Measurements from ENCODE around the gene KCNMA1.

KCNMA1 gene

DNA sequence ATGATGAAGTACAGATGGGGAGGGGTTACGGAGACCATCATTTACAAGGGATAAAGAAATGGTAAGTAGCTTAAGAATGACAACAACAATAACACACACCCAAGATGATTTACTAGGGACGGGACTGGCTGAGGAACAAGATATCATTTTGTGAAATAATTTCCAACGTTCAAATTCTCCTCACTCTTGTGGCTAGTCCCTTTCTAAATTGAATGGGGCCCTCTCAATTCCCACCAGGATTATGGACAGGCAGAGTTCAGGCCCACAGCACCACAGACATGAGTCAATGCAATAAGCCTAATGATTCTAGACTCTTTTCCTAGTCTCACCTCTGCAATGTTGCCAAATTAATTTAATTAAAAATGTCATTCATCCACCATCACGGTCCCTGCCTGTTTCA, 448.1 kb downstream of the KCNMA1 start:
- DNase-seq, result no peak

DNA sequence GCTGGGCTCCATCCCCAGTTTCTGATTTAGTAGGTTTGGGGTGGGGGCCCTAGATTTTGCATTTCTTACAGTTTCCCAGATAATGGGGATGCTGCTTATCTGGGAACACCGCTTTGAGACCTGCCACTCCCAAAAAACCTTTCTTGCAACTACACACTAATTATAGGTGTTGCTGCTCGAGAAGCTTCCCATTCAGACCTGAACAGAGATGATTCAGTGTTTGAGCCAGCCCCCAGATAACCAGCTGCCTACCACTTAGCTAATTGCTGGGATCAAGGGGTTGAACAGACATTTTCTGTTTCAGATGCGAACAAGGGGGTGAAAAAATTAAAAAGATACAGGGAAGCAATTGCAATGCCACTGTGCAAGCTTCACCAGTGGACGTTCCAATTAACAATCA, 448.5 kb downstream of the KCNMA1 start:
- DNase-seq, result no peak

DNA sequence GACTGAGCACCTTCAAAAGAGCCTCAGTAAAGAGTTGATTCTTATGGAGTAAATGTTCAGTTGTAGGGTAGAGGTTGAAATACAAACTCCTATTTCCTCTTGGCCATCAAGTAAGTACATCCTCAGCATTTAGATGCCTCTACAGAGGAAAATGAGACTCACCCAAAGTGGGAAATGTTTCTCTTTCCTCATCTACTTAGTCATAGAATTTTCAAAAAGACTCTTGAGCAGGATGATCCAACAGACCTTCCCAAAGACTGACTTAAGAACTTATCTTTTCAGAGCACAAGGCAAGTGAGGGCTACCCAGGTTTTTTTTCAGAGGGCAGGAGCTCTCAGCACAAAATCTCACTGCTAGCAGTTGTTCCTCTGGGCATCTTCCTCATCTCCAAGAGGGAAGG, 449.1 kb downstream of the KCNMA1 start:
- DNase-seq, result no peak

DNA sequence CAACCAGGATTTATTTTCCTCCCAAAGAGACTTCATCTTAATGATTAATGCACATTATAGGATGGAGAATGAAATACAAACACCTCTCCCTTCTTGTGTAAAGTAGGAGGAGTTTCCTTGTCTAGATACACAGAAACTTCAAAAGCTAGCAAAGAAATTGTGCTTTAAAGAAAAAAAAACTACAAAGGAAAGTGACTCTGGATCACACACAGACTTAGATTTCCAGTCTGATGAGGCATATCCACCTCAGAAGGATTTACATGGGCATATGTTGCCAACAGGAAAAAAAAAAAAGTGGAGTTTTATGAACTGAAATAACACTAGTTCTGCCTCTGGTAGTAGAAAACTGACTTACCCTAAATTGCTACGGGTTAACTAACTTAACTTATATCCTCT, 449.6 kb downstream of the KCNMA1 start:
- DNase-seq, result no peak

DNA sequence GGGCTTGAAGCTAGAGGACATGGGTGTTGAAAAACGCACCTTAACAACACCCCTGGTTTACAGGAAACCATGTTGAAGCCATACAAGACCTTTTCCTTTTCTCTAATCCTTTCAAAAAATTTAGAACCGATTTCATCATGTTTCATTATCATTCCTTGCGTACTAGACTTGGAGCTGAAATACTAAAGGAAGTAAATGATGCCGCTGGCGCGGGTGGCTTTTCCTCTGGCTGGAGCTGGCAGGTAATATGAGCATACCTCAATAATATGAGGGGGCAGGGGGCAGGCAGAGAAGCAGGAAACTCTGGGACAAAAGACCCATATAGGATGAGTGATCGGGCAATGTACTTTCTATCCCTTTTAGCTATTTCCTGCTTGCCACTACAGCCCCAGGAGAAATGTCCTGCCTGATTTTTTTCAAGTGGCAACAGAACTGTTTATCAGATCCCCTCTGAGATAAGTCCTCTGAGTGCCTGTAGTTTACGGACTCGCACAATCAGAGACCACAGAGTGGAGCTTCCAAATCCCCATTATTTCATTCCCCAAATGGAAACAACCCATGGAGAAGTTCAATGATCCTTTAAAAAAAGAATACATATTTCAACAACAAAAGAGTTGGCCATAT, 450.1 kb downstream of the KCNMA1 start:
- no peak for DNase-seq

DNA sequence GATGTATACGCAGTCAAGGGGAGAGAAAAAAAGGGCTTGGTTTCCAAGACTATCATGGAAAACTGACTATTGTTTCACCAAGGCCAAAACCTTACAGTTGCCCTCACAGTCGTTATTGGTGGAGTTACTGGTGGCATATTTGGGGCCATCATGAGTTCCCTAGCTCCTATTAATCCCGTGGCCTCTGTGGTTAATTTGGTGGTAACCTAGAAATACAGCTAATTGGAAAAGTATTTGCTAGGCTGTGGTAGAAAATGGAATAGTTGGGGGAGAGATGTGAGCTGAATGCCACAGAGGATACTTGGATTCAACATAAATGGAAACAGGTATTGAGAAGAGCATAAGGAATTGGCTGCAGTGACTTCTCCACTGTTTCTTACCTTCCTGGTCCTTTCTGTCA, 450.7 kb downstream of the KCNMA1 start:
- DNase-seq, result no peak

DNA sequence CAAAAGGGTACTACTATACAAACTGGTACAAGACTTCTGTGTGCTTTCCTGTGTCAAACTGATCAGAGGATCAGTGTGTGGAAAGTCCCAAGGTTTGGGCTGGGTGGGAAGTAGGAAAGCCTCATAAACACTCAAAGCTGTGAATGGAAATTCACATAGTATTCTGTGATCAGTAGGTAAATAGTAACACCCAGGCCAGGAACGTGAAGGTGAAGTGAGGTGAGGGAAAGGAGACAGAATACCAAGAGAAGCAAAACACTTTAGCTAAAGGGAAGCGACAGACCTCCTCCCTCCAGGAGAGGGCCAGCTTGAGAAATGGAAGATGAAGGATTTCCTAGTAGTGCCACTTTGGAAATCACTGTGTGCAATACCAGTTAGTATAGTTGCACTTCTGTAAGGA, 451.9 kb downstream of the KCNMA1 start:
- DNase-seq, result no peak

DNA sequence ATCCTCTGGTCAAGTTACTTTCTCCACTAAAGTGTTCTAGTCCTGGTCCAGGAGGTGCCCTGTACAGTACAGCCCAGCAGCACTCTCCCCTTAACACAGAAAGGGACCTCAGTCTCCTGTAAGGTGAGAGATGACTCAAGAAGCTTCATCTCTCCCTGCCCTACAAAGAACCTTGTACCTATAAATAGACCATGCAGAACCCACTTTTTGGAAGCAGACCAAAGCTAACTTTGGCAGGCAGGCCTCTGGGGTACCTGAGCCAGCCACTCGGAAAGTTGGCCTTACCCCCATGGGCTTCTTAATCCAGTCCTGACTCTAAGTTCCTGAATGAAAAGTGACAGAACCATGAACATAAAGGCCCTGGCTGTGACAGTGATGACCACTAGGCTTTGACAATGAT, 454.8 kb downstream of the KCNMA1 start:
- DNase-seq, result no peak

DNA sequence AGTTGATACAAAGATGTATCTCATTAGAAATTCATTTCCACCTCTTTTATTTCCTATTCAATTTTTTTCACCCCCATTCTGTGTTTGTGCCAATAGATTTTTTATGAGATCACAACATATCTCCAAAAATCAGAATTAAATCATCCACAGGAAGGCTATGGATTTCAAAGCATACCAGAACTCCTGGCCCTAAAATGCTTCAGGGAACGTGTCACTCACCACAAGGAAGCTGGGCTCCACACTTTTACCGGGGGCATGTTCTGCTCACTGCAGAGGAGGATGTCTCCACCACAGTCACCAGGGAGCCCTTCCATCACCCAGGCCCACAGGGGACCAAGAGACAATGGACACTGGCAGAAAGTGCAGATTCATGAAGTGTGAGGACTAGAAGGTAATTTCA, 456.8 kb downstream of the KCNMA1 start:
- DNase-seq, result no peak

DNA sequence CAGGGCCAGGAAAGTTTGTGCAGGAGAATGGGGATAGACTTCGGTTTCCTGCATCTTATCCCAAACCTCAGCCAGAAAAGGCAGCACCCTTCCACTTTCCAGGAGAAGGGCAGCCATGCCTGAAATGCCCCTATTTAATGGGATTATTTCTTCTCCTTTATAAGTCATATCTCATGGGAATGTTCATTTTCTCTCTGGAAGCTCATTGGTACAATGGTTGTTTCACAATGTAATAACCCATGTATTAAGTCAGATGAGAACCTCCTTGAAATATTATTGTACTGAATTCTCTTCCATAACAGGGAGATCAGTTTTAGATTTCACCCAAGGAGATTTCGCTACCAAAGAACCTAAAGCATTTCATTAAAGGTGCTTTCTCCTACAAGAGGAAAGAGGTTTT, 457.5 kb downstream of the KCNMA1 start:
- no peak for DNase-seq

DNA sequence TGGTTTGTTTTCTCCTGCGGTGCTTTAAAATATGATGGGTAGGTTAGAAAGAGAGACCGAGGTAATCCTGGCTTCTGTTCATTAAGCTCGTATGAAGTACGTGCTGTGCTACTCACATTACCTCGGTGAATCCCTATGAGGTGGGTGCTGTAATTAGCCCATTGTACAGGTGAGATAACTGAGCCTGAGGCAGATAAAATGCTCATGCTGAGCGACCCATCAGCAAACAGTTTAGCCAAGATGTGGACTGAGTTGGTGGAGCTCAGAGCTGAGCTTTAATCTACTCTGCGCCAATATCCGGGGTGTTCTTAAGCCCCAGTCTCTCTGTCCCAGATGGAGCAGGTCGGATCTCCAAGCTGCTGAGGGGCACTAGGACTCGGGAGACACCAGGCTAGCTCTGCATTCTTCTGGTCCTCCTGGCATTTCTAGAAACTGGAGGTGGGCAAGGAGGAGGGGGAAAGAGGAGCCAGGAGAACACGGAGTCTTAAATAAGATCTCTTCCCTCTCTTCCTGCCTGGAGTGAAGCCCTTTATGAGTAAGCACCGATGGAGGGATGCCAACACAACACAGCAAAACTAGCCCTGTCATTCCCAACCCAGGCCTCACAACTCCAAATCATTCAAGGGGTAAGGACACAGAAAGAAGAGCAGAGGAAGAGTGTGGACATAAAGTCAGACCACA, 458.5 kb downstream of the KCNMA1 start:
- no peak for DNase-seq

DNA sequence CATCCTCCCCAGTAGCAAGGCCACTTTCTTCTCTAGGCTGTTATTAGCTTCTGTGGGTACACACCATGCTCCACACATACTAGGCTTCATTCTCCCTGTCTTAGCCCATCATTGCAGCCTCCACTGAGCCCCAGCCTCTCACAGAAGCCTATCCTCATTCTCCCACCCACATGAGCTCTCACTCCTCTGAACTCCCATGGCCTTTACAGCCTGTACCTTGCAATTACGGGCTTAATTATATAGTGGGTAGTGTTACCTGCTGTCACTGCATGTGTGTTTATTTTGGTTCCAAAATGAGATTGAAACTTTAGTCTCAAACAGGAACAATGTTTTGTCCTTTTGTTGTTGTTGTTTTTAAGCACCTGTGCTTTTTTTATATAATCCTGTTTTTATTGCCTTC, 460.0 kb downstream of the KCNMA1 start:
- DNase-seq, result no peak

DNA sequence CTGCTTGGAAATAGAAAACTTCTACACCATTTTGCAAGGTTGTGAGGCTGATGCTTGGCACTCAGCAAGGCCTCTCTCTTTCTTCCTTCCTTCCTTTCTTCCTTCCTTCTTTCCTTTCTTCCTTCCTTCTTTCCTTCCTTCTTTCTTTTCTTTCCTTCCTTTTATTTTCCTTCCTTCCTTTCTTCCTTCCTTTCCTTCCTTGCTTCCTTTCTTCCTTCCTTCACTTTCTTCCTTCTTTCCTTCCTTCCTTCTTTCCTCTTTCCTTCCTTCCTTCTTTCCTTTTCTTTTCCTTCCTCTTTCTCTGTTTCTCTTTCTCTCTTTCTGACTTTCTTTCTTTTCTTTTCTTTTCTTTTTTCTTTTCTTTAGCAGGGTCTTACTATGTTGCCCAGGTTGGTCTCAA, 460.4 kb downstream of the KCNMA1 start:
- no peak for DNase-seq

DNA sequence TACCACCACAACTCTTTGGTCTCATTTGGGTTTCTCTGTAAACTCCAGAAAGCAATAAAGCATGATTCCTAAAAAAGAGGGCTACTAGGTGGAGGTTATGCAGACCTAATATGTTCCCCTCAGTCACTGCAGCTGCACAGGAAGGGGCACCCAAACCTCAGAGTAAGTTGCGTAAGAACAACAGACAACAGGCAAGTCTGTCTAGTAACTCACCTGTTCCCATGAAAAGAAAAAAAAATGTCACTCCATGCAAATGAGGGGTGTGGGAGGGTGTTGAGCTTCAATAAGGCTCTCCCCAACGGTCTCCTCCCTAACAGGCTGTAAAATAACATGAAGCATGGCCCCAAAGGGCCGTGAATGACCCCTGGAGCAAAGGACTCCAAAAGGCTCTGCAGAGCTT, 461.4 kb downstream of the KCNMA1 start:
- DNase-seq, result no peak

DNA sequence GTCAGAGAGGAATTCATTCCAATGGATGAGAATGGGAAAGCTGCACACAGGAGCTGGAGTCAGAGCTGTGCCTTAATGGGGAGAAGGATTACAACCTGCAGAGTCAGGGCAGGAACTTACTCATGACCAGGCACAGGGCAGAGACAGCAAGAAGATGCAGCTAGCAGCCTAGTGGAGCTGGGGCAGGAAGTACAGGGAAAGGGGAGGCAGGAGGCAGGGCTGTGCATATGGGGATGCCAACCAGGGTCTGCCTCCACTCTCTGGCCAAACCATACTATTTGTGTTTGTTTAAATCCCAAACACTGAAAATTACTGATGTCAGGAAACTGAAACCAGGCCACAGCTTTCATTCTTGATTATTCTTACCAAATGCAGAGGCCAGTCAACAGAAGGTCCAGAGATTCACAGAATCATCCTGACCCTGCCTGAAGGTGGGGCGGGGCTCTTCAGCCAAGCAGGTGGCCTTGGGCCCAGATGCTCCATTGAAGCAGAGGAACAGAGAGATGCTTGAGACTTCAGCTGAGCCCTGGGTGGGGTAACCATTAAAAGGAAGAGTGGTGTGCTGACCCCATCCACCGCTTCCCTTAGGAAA, 461.9 kb downstream of the KCNMA1 start:
- no peak for DNase-seq

DNA sequence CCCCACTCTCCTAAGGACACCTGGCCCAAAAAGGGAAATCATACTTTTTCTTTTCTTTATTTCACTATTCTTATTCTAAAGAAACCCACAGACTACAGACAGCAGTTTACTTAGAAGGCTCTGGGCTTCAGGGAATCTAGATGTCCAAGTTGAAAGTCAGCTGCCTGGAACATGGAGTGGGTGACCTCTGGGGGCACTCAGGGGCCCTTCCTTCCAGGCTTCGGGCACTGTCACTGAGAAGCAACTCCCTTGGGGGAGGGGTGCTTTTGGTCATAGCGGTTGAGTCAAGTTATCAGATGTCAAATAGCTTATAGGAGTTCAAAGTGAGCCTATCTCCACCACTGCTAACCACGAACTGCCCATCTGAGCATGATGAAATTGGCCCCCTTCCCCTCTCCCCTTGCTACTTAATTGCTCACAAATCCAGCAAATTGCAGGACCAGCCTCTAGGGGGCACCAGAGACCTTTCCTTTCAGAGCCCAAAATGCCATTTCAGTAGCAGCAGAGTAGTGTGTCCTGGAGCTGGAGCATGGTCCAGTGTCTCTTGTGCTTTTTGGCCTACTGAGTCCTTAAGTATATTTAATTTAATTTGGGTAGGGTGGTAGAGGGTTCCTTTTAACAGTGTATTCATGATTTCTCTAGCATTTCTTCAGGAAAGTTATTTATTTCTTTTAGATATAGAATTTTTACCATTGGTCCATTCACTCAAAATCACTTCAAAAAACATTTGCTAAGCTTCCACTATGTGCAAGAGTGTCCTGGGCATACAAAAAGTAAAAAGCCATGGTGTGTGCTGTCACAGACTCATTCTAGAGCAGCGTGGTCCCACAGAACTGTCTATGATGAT, 463.8 kb downstream of the KCNMA1 start:
- DNase-seq, result peak; percentile 58

DNA sequence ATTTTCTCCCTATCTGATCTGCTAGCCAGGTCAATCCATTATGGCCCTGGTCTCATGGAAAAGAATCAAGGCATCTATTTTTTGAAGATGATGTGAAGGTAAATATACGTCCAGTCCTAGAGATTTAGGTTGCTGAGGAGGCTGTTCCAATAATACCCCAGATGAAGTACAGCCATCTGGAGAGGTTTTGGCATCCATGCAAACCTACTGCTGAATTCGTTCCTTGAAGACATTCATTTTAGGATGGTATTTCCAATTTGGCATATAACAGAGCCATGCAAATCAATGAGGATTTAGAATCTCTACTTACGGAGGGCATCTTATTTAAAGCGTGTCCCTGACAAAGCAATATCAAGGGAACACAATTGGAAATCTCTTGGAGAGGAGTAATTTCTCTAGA, 465.5 kb downstream of the KCNMA1 start:
- DNase-seq, result no peak

DNA sequence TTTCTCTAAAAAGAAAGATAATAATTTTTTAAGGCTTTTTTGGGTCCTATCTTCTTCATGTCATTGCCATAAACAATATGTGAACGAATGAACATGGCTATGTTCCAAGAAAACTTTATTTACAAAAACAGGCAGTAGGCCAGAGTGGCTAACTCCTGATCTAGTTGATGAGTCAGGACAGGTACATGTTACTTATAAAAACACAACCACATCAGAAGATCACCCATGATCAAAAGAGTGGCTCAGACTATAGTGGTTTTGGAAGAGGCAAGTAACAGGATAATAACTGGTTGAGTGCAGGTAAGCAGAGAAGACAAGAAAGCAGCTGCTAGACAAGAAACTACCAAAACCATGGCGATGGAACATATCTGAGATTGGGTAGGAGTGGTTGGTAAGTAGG, 468.7 kb downstream of the KCNMA1 start:
- no peak for DNase-seq

DNA sequence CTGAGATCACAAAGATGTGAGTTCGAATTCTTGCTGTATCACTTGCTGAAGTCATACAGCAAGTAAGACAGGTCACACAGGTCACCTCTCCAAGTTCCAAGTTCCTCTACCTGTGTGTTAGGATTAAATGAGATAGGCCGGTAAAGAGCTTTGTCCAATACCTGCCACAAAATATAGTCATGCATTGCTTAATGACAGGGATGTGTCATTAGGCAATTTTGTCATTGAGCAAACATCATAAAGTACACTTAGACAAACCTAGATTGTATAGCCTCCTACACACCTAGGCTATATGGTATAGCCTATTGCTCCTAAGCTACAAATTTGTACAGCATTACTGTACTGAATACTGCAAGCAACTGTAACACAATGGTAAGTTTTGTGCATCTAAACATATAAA, 469.4 kb downstream of the KCNMA1 start:
- DNase-seq, result no peak

DNA sequence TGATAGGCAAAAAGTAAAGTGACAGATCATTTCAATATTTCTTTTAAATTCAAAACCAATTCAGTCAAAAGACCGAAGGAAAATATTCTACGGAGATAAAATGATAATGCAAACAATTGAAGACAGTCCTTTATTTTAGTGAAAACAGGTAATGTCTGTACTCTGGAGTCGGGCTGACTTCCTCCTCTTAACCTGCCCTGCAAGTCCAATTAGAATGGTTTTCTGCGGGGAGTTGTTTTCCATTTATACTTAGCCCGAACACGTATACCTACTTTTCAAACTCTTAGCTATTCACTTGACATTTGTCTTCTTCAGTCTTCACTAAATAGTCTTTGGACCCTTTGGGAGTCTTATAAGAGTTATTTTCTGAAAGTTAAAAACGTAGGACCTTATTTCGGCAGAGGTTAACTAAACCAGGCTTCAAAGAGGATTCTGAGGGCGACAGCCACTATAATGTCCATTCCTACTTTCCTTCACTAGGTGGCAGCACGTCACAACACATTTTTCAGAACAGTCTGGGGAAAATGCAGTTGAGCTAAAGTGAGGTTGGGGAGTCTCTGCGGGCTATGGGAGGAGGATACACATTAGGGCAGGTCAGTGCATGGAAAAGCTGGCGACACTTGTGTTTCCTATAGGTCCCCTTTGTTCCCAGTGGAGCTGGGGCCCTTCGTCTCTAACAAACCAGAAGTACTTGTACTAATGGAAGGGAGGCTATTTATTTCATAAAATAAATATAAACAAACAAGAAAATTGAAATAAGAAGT, 472.0 kb downstream of the KCNMA1 start:
- peak; percentile 38 for DNase-seq

DNA sequence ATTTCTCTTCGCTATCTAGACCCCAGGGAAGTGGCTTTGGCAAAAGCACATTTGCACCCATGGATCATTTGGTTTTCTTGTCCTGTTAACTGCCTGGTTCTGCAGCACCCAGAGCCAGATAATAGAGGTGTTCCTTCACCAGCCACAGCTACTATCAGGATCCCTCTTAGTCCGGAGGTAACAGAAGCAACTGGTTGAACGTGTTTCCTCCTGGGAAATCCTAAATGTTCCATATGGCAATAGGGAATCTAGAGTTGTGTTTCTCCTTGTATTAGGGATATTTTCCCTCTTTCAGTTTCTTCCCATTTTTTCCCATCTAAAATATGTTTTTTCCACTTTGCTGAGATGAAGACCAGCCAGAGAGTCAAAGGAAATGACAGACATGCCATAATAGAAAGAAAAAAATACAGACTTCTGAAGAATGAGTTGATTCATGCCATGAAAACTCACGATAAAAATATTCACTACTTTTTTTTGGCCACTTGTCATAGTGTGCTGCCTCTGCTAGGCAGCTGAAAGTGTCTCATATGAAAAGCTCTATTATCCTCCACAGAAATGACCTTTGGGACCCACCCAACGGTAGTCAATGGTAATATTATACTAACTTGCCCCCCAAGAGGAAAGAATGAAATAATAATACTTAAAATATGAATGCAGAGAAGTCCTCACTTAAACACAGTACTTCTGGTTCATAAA, 472.8 kb downstream of the KCNMA1 start:
- DNase-seq, result no peak

DNA sequence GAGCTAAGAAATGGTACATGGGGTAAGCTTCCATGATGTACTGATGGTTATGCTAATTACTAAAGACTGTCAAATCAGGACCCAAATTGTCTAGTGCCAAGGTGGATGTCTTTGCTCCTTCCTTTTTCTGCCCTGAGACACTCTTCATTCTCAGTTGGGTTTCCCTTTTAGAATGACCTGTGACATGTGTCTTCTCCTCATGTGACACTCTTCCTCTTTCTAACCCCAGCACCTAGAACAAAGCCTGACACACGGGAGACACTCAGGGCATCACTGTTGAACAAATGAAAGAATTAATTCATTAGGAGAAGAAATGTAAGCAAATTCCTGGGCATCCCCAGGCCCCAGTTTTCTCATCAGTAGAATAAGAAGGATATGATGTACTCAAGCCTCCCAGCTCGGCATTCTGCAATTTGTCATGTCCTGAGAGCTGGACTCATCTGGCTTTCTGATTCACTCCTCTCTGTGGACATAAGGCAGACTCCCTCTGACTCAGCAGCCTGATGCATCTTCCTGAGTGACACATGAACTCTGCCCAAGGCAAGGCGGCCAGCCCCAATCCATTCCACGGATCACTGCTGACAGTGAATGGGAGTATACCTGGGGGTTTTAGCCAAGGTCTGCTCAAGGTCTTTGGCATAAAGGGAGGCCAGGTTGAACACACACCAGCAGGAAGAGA, 473.8 kb downstream of the KCNMA1 start:
- no peak for DNase-seq

Data from CD4-positive, alpha-beta T cell treated with Interleukin-4 for 4 hours (primary cell).